NCI-H82 treated with DMSO at 0.1 percent for 48 hours (cell line): ENCODE measurements around the gene IPMK.

ENCODE experiments used
- DNase-seq: peaks from one replicate; lab custom pipeline; 2025; ENCODE audit not compliant: unreplicated experiment; lab: John Stamatoyannopoulos, UW

The IPMK gene

GRCh38 chr10:58267713-58268453 lies at the start of gene IPMK:
Gene IPMK (minus strand): TSS chr10:58267894. CDS start chr10:58267611, 283 bp downstream.
- DNase-seq = peak; percentile 59

GRCh38 chr10:58316874-58317273 lies 49.2 kb upstream of the IPMK start:
- no peak for DNase-seq

GRCh38 chr10:58311026-58311425 lies 43.3 kb upstream of the IPMK start:
- no peak for DNase-seq

- no peak for DNase-seq
These were observed 40.0 kb upstream of the IPMK start for GRCh38 chr10:58307676-58308075.

DNA sequence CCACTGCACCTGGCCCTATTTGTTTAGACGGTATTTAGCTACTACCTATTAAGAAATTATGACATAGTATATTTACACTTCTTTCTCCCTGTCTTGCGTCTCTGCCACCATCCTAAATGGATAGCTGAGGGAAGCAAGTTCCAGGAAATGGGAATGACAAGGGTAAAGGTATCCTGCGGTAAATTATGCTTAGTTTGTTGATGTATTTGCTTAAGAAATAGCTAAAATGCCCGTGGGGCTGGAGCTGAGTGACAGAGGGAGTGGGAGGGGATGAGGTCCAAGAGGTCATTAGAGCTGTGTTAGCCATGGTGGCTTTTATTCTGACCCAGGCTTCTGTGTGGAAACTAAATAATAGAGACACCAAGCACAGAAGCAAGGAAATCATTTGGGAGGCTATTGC lies 38.1 kb upstream of the IPMK start:
- DNase-seq = no peak

GRCh38 chr10:58304099-58304633 lies 36.5 kb upstream of the IPMK start:
- DNase-seq = no peak

GRCh38 chr10:58302254-58302653 lies 34.6 kb upstream of the IPMK start:
- no peak for DNase-seq

DNA sequence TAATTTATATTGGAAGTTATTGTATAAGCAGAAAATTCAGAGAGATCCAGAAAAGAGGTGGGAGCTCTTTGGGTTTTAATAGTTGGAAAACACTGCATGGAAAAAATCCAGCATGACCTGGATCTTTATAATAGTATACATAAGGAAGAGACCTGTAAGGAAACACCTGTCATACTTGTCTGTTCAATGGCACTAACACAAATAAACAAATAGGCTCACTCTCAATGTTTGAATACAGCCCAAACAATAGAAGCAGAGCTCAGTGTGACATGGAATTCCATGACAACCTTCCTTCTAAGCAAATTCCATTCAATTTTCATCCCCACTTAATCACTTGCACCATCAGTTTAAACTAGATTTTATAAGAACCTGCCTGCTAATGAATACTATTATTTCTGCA lies 33.0 kb upstream of the IPMK start:
- no peak for DNase-seq

- no peak for DNase-seq
These were observed 31.9 kb upstream of the IPMK start for GRCh38 chr10:58299580-58299979.

- no peak for DNase-seq
These were observed 26.3 kb upstream of the IPMK start for GRCh38 chr10:58293989-58294388.

DNA sequence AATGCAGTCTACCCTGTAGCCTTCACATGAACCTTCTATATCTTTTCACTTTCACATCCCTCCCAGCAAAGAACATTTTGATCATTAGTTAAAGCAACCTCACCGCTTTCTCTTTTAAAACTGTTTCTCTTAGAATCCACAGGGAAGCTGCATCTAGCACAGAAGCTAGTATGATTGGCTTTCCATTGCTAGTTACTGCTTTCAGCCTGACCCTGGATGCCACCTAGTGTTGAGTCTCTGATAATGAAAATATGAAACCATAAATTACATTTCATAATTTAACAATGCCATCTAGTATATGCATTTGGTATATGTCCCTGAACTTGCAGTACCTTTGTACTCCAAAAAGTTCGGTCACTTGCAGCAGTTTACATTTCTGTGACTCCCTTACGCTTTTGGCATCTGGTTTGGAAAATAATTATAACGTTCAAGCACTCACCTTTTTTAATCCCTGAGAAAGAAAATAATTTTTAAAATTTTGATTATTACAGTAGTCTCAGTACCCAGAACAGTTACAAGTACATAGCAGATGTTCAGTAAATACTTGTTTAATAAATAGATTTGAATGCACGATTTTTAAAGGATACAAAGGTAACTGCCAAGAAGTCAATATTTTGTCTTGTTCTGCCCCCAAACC lies 24.0 kb upstream of the IPMK start:
- DNase-seq = no peak

DNA sequence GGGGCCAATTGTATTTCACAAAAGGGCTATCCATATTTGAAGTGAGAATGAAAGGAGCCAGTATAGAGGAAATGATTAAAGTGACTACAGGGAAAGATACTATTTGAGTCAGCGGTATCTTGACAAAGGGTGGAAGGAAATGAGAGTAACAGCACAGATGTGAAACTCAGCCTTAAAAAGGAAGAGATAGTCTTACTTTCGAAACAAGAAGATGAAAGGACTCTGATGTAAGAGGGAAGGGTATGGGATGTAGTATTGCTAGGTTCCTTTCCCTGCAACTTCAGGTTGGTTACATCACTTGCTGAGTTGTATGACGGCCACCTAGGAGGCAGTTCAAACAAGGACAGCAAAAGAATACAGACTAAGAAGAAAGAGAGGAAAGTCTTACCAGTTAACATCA lies 14.9 kb upstream of the IPMK start:
- no peak for DNase-seq

- no peak for DNase-seq
These were observed 13.5 kb upstream of the IPMK start for GRCh38 chr10:58281092-58281752.

DNA sequence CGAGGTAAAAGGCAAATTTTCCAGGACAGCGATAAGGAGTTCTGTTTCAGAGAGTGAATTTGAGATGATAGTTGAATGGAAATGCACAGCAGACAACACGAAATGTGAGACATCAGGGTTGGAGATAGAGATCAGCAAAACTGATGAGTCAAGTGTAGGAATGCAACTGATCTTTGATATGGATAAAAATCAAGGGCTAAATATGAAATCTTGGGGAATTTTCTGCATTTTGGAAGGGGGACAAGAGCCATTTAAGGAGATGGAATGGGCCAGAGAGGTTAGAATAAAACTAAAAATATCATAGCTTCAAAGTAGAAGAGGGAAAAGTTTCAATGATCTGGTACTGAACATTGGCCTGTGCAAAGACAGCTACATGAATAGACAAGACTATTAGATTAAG lies 12.8 kb upstream of the IPMK start:
- no peak for DNase-seq

DNA sequence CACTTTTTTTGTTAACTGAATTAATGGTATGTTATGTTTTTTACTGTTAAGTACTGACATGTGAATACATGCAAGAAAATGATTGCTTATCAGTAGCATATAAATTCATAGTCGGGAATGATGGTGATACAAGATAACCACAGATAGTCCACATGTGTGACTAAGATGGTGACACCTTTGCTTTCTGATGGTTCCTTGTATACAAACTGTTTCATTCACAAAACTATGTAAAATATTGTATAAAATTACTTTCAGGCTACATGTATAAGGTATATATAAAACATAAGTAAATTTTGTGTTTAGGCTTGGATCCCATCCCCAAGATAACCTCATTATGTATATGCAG lies 11.2 kb upstream of the IPMK start:
- DNase-seq = no peak

- DNase-seq = no peak
These were observed 10.7 kb upstream of the IPMK start for GRCh38 chr10:58278274-58278961.

- DNase-seq = no peak
These were observed 8.2 kb upstream of the IPMK start for GRCh38 chr10:58275908-58276307.

DNA sequence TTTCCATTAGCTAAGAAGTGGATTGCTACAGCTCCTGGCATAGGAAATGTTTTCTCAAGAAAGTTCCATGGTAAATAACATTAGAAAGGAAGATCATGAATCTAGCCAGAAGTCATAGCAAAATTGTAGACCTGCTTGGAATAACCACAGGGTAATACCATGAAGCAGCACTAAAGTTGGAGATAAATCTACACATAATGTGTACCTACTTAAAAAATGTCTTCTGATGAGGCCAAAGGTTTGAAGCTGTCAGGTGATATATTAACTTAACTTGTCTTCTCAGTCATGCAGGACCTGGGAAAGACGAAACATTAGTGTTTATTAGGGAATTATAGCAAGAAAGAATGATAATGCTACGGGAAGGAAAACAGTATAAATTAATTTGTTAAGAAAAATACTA lies 7.6 kb upstream of the IPMK start:
- DNase-seq = no peak

DNA sequence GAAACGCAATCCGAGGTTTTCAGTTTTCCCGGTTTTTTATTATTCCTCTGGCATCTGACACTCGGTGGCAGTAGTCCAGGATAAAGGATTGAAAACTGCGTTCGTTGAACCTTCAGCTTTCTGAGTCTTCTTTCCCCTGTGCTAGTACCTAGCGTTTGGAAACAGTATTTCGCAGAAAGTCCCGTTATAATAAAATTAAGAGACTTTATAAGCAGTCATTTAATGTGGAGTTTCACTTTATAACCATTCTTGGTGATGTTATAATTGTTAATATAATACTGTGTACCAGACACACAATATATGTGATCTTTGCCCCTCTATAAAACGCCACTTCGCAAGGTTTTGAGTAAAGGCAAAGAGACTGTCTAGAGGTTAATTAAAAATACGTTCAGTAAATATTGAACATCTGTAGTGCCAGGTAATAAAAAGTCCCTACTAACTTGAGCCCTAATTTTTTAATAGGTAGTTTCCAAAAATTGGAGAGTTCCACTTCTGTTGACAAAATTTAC lies 2.1 kb upstream of the IPMK start:
- DNase-seq = no peak

- peak; percentile 95 for DNase-seq
These were observed 1.5 kb upstream of the IPMK start, which contains the start of gene CISD1 for GRCh38 chr10:58268946-58269781. Gene CISD1 (plus strand): TSS chr10:58269162. CDS start chr10:58269274, 112 bp downstream.
